KMS-11 (cell line): ENCODE data around the gene GADD45B.

ENCODE experiments used
- H2AFZ ChIP-seq: fragments of 200-600 bp; sonication (generic); 2 replicates; pipeline ENCODE4 v1.6.1; 2016; ENCODE audit warnings: antibody characterized with exemption, mixed run types, low read depth
- H3K27ac ChIP-seq: fragments of 200-600 bp; sonication (generic); 2 replicates; pipeline ENCODE4 v1.6.1; 2016; ENCODE audit warnings: mild to moderate bottlenecking, mixed run types
- H3K27me3 ChIP-seq: fragments of 200-600 bp; sonication (generic); 2 replicates; pipeline ENCODE4 v1.6.1; 2017; ENCODE audit warnings: mild to moderate bottlenecking, low read depth, mixed run types, moderate library complexity; ENCODE audit not compliant: insufficient read depth
- H3K36me3 ChIP-seq: fragments of 200-600 bp; sonication (generic); 2 replicates; pipeline ENCODE4 v1.6.1; 2017; ENCODE audit warnings: mild to moderate bottlenecking, mixed run types; ENCODE audit not compliant: insufficient read depth
- H3K4me1 ChIP-seq: fragments of 200-600 bp; sonication (generic); 2 replicates; pipeline ENCODE4 v1.6.1; 2016; ENCODE audit warnings: mild to moderate bottlenecking, low read depth, mixed run types; ENCODE audit not compliant: poor library complexity, severe bottlenecking
- H3K4me2 ChIP-seq: fragments of 200-600 bp; sonication (generic); 2 replicates; pipeline ENCODE4 v1.7.0; 2016; ENCODE audit warnings: mild to moderate bottlenecking, mixed run types
- H3K4me3 ChIP-seq: fragments of 200-600 bp; sonication (generic); IDR thresholded peaks from 2 replicates; pipeline ENCODE4 v1.6.1; 2017; ENCODE audit warnings: low read depth, low read length, mixed read lengths; ENCODE audit not compliant: insufficient read depth
- H3K79me2 ChIP-seq: fragments of 200-600 bp; sonication (generic); 2 replicates; pipeline ENCODE4 v1.6.1; 2016; ENCODE audit warnings: low read depth, mixed run types; ENCODE audit not compliant: insufficient read depth
- H3K9ac ChIP-seq: fragments of 200-600 bp; sonication (generic); 2 replicates; pipeline ENCODE4 v1.6.1; 2016; ENCODE audit warnings: mild to moderate bottlenecking, mixed run types
- H4K20me1 ChIP-seq: fragments of 200-600 bp; sonication (generic); 2 replicates; pipeline ENCODE4 v1.6.1; 2016; ENCODE audit warnings: mild to moderate bottlenecking, mixed run types; ENCODE audit not compliant: insufficient read depth
- CTCF ChIP-seq: fragments of 200-600 bp; sonication (generic); conservative IDR thresholded peaks from 2 replicates; pipeline ENCODE4 v1.6.1; 2017; ENCODE audit warnings: low read depth, mild to moderate bottlenecking, antibody characterized with exemption, low read length, moderate library complexity, mixed read lengths

GADD45B gene

GRCh38 chr19:2509096-2509495, 33.2 kb downstream of the GADD45B start:
- Histone ChIP-seq H3K27me3 (no peaks in the 10 kb centered on the region), H3K4me2 (no peak overlapping the region), H3K36me3 (no peaks in the 10 kb centered on the region), H3K9ac (no peak overlapping the region), H3K4me1 (peaks cover 9% of the 10 kb centered on the region), H3K27ac (no peak overlapping the region), H3K4me3 (no peak overlapping the region), H2AFZ (no peak overlapping the region), H4K20me1 (no peaks in the 10 kb centered on the region), H3K79me2 (no peaks in the 10 kb centered on the region)
- TF ChIP-seq CTCF, result no peak

DNA sequence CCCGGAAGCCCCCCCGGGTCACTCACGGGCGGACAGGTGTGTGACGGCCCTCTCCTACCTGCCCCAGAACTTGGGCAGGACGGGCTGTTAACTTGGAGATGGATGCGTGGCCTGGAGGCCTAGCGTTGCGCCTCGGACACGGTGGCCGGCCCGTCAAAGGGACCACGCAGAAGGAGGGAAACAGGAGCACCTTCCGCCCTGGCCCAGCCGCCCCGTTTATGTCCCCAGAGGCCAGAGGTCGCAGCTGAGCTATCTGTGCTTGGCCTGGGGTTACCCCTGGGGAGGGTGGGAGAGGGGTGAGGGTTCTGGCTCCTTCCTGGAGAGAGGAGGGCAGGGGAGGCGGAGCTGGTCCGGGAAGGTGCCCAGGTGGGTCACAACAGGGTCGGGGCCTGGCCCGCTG, 35.6 kb downstream of the GADD45B start:
- Histone ChIP-seq H3K79me2 (no peaks in the 10 kb centered on the region), H3K9ac (no peak overlapping the region), H3K4me2 (no peak overlapping the region), H2AFZ (no peak overlapping the region), H3K27ac (no peak overlapping the region), H3K4me1 (peaks cover 9% of the 10 kb centered on the region), H3K27me3 (no peaks in the 10 kb centered on the region), H4K20me1 (no peaks in the 10 kb centered on the region), H3K36me3 (no peaks in the 10 kb centered on the region), H3K4me3 (no peak overlapping the region)
- no peak for TF ChIP-seq CTCF

GRCh38 chr19:2511991-2512390, 36.1 kb downstream of the GADD45B start:
- no peaks in the 10 kb centered on the region for H4K20me1 ChIP-seq
- H3K4me1 ChIP-seq, result peaks cover 9% of the 10 kb centered on the region
- no peak overlapping the region for H3K4me2 ChIP-seq
- TF ChIP-seq CTCF, result no peak
- no peak overlapping the region for H3K27ac ChIP-seq
- no peak overlapping the region for H3K9ac ChIP-seq
- no peak overlapping the region for H3K4me3 ChIP-seq
- no peaks in the 10 kb centered on the region for H3K27me3 ChIP-seq
- no peak overlapping the region for H2AFZ ChIP-seq
- no peaks in the 10 kb centered on the region for H3K36me3 ChIP-seq
- no peaks in the 10 kb centered on the region for H3K79me2 ChIP-seq

GRCh38 chr19:2512523-2513431, 36.9 kb downstream of the GADD45B start:
- Histone ChIP-seq H3K4me1 (peaks cover 8% of the 10 kb centered on the region), H3K9ac (no peak overlapping the region), H3K36me3 (no peaks in the 10 kb centered on the region), H2AFZ (no peak overlapping the region), H3K27me3 (no peaks in the 10 kb centered on the region), H4K20me1 (no peaks in the 10 kb centered on the region), H3K79me2 (no peaks in the 10 kb centered on the region), H3K27ac (no peak overlapping the region), H3K4me3 (no peak overlapping the region), H3K4me2 (no peak overlapping the region)
- no peak for TF ChIP-seq CTCF
